CD14-positive monocyte (primary cell): Measurements from ENCODE around the gene RALB. TPM values are rescaled to one million over a fixed set of nuclear protein-coding genes. Genes with fewer than 3 reads are reported as not detected.

ENCODE experiments used
- DNase-seq, 3 donors: peaks; one replicate each; pipeline ENCODE4 v3.0.0-alpha.2; 2011 to 2022
- H2AFZ ChIP-seq: 2 replicates; pipeline ENCODE4 v1.6.0; 2012; ENCODE audit warnings: mild to moderate bottlenecking, low read depth, low read length, inconsistent platforms; ENCODE audit not compliant: insufficient read depth, poor library complexity, severe bottlenecking
- H3K27ac ChIP-seq, 2 donors: 1 replicate in 1 of 2; 2 replicates in 1 of 2; pipeline ENCODE4 v1.5.1; 2012 to 2013; ENCODE audit warnings: low read length in 2 of 2, control low read depth in 1 of 2, inconsistent platforms in 1 of 2, low read depth in 1 of 2, mild to moderate bottlenecking in 1 of 2
- H3K27me3 ChIP-seq, 2 donors: one replicate each; pipeline versions ENCODE4 v1.6.0 to v1.6.1; 2011 to 2013; ENCODE audit warnings: low read length in 2 of 2; ENCODE audit not compliant: control insufficient read depth in 2 of 2, insufficient read depth in 2 of 2
- H3K36me3 ChIP-seq, 2 donors: replicated peaks in 1 of 2; 1 replicate in 1 of 2; 2 replicates in 1 of 2; pipeline versions ENCODE4 v1.5.1 to v1.6.1; 2012 to 2013; ENCODE audit warnings: low read length in 2 of 2, control low read depth in 1 of 2, inconsistent platforms in 1 of 2, mild to moderate bottlenecking in 1 of 2; ENCODE audit not compliant: insufficient read depth in 2 of 2, control insufficient read depth in 1 of 2
- H3K4me1 ChIP-seq, 2 donors: 1 replicate in 1 of 2; 2 replicates in 1 of 2; pipeline versions ENCODE4 v1.5.1 to v1.6.1; 2012 to 2013; ENCODE audit warnings: low read length in 2 of 2, control low read depth in 1 of 2, inconsistent platforms in 1 of 2, mild to moderate bottlenecking in 1 of 2, moderate library complexity in 1 of 2; ENCODE audit not compliant: insufficient read depth in 2 of 2, control insufficient read depth in 1 of 2
- H3K4me2 ChIP-seq: replicated peaks from 2 replicates; pipeline ENCODE3; 2012; ENCODE audit warnings: low read length, moderate library complexity, mild to moderate bottlenecking; ENCODE audit not compliant: poor library complexity, severe bottlenecking; ENCODE audit errors: extremely low read depth
- H3K4me3 ChIP-seq, 3 experiments: fragments of 200-600 bp in 1 of 3; sonication (generic) in 1 of 3; replicated peaks in 1 of 3; 1 replicate in 2 of 3; 2 replicates in 1 of 3; pipeline ENCODE4 v1.5.1; 2011 to 2013; ENCODE audit warnings: low read length in 3 of 3, mild to moderate bottlenecking in 3 of 3, control low read depth in 2 of 3, low read depth in 2 of 3, inconsistent platforms in 1 of 3, moderate library complexity in 1 of 3
- H3K79me2 ChIP-seq: 2 replicates; pipeline ENCODE4 v1.6.0; 2012; ENCODE audit warnings: mild to moderate bottlenecking, control low read depth, inconsistent platforms, low read length, moderate library complexity; ENCODE audit not compliant: insufficient read depth
- H3K9ac ChIP-seq: 2 replicates; pipeline ENCODE4 v1.6.0; 2017; ENCODE audit warnings: low read length, mild to moderate bottlenecking; ENCODE audit not compliant: insufficient read depth, poor library complexity, severe bottlenecking
- H3K9me3 ChIP-seq, 2 donors: replicated peaks in 1 of 2; 1 replicate in 1 of 2; 2 replicates in 1 of 2; pipeline versions ENCODE4 v1.5.1 to v1.6.1; 2012 to 2013; ENCODE audit warnings: low read length in 2 of 2, control low read depth in 1 of 2; ENCODE audit not compliant: control insufficient read depth in 1 of 2, insufficient read depth in 1 of 2
- H4K20me1 ChIP-seq: 2 replicates; pipeline ENCODE4 v1.6.0; 2012; ENCODE audit warnings: mild to moderate bottlenecking, low read length, control low read depth, moderate library complexity; ENCODE audit not compliant: insufficient read depth
- H3K27ac Mint-ChIP-seq, 7 donors: one replicate each; pipeline ENCODE4 v1.8.0; 2020; ENCODE audit warnings: mild to moderate bottlenecking in 7 of 7, mixed read lengths in 7 of 7, moderate library complexity in 6 of 7, inconsistent platforms in 2 of 7
- H3K27me3 Mint-ChIP-seq, 3 donors: one replicate each; pipeline ENCODE4 v1.8.0; 2021 to 2022; ENCODE audit warnings: low read depth in 3 of 3, mild to moderate bottlenecking in 3 of 3, mixed read lengths in 3 of 3, moderate library complexity in 3 of 3, inconsistent platforms in 1 of 3
- H3K36me3 Mint-ChIP-seq, 2 donors: one replicate each; pipeline ENCODE4 v1.8.0; 2020; ENCODE audit warnings: mixed read lengths in 2 of 2, inconsistent platforms in 1 of 2, mild to moderate bottlenecking in 1 of 2
- H3K4me1 Mint-ChIP-seq: one replicate; pipeline ENCODE4 v1.8.0; 2020; ENCODE audit warnings: mild to moderate bottlenecking, mixed read lengths
- H3K4me3 Mint-ChIP-seq, 2 donors: one replicate each; pipeline ENCODE4 v1.8.0; 2020; ENCODE audit warnings: mild to moderate bottlenecking in 2 of 2, mixed read lengths in 2 of 2, moderate library complexity in 1 of 2
- H3K9me3 Mint-ChIP-seq, 7 donors: one replicate each; pipeline ENCODE4 v1.8.0; 2020 to 2022; ENCODE audit warnings: mixed read lengths in 7 of 7, mild to moderate bottlenecking in 6 of 7, moderate library complexity in 6 of 7, inconsistent platforms in 2 of 7
- CTCF ChIP-seq: fragments of 200-600 bp; IDR thresholded peaks from one replicate; pipeline ENCODE4 v1.8.0; 2022; ENCODE audit warnings: antibody characterized with exemption, mild to moderate bottlenecking
- WGBS: methylation state at CpG from one replicate; pipeline ENCODE4 v1.1.5; 2013; ENCODE audit warnings: missing lambda C conversion rate; ENCODE audit not compliant: insufficient coverage; 5-methylcytosine and 5-hydroxymethylcytosine counted together
- intact Hi-C, 2 donors: fragments of 100-400 bp; cut with micrococcal nuclease; formaldehyde crosslinking; loops; one replicate each; pipeline versions ENCODE4 v1.15.0 to v1.15.1; 2023
- polyA plus RNA-seq, 3 donors: library from polyadenylated mRNA; depleted of rRNA in 1 of 3; unstranded in 2 of 3; stranded (reverse) in 1 of 3; fragments of 300-500 nt in 2 of 3; fragments of >200 nt in 1 of 3; fragmentation: Illumina TruSeq in 2 of 3; gene quantifications; 1 replicate in 2 of 3; 2 replicates in 1 of 3; pipeline ENCODE4 v1.2.3, GENCODE V29; 2012 to 2021

The RALB gene
- polyA plus RNA-seq, 3 donors = 57.2 to 163 (median 139) TPM

DNA sequence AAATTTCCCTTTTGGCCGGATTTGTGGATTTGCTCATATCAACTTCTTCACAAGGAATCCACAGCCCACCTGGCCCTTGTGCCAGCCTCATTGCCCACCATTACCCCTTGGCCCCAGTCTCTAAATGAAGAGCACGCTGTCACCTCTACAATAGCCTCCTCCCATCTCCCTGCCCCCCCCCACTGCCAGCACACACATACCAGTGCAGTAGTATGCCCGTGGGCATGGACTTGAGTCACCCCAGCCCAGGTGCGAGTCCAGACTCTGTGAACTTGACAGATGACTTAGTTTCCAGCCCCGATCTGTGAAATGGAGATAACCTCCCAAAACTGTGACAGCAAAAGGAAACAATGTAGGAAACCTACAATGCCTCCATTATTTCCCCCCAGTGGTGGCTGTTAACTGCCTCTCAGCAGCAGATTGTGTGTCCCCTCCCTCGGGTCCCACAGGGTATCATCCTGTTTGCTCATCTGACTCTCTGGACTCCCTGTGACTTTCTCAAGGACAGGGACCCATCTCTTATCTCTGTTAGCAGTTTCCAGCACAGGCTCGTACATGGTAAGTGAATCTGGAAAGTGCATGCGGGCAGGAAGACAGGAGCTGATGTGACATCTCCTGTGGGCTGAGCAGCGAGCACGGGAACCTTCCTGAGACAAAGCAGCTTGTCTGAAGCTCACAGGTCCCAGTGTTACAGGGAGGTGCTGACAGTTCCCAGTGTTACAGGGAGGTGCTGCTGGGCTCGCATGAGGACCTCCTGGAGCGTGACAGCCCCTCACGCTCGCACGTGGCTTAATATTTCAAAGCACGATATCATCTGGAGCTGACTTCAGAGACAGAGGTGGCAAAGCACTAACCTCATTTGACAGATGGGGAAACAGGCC, 25.3 kb upstream of the RALB start:
- Mint-ChIP-seq H3K36me3 (peaks cover 3 to 9% of the 10 kb centered on the region in 2 donors), H3K27ac (peak overlapping the region in 1 of 7 donors; percentile 22), H3K27me3 (peaks cover 15 to 24% (median 23%) of the 10 kb centered on the region in 3 donors), H3K9me3 (peaks cover 4 to 6% (median 4%) of the 10 kb centered on the region in 7 donors), H3K4me1 (peaks cover 36% of the 10 kb centered on the region), H3K4me3 (no peak overlapping the region)
- Histone ChIP-seq H3K4me3 (no peak overlapping the region), H3K36me3 (no peaks in the 10 kb centered on the region), H3K9me3 (peaks cover 0 to 4% of the 10 kb centered on the region in 2 donors), H3K9ac (no peak overlapping the region), H4K20me1 (no peaks in the 10 kb centered on the region), H2AFZ (no peak overlapping the region), H3K27me3 (peaks cover 0 to 5% of the 10 kb centered on the region in 2 donors), H3K4me2 (no peak overlapping the region), H3K79me2 (peaks cover 6% of the 10 kb centered on the region), H3K4me1 (peaks cover 18 to 26% of the 10 kb centered on the region in 2 donors), H3K27ac (no peak overlapping the region)
- intact Hi-C loops = loop anchor here in 1 of 2 donors (10.0 kb wide), 1 partner anchor 87 kb away; no protein-coding TSS in a partner anchor
- no peak for TF ChIP-seq CTCF
- no peak for DNase-seq
- WGBS = 71% methylated on average over 15 of the region's 16 CpGs

DNA sequence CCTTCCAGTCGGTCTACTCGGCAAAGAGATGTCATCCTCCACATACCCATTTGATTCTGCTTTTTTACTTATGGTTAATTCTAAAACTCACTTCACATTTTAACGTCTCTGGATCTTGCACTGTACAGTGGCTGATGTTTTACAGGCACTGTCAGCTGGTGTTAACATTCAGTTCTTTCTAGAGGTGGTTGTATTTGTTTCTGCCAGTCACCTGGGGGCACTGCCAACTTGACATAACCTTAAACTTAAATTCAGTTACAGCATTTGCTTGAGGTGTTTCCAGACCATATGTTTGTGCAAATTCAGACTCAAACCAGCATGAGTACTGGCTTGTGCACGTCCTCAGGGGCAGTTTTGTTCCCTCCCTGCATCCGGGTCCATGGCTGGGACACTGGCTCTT, 24.1 kb upstream of the RALB start:
- peaks cover 0 to 3% (median 0%) of the 10 kb centered on the region in 7 donors for H3K9me3 Mint-ChIP-seq
- intact Hi-C loops = loop anchor here in 1 of 2 donors (10.0 kb wide), 1 partner anchor 86 kb away; no protein-coding TSS in a partner anchor
- Histone ChIP-seq H3K27me3 (peaks cover 0 to 5% of the 10 kb centered on the region in 2 donors), H3K4me1 (peaks cover 20 to 26% of the 10 kb centered on the region in 2 donors), H3K36me3 (no peaks in the 10 kb centered on the region), H3K9me3 (no peaks in the 10 kb centered on the region), H3K79me2 (no peaks in the 10 kb centered on the region), H2AFZ (no peak overlapping the region), H4K20me1 (no peaks in the 10 kb centered on the region), H3K4me3 (no peak overlapping the region), H3K27ac (no peak overlapping the region), H3K9ac (no peak overlapping the region), H3K4me2 (no peak overlapping the region)
- H3K27me3 Mint-ChIP-seq = peaks cover 15 to 21% (median 20%) of the 10 kb centered on the region in 3 donors
- no peak overlapping the region for H3K27ac Mint-ChIP-seq
- no peak for DNase-seq
- WGBS = 40% methylated on average over 1 of the region's 5 CpGs
- peak overlapping the region in 1 of 2 donors; percentile 24 for H3K4me3 Mint-ChIP-seq
- no peak for TF ChIP-seq CTCF
- H3K36me3 Mint-ChIP-seq = peaks cover 0 to 8% of the 10 kb centered on the region in 2 donors
- H3K4me1 Mint-ChIP-seq = peaks cover 39% of the 10 kb centered on the region
